ENCODE results near the gene FBXL4.
A peak's percentile ranks its signal among the peaks of the same experiment; 100 is the strongest.

Gene FBXL4

DNA sequence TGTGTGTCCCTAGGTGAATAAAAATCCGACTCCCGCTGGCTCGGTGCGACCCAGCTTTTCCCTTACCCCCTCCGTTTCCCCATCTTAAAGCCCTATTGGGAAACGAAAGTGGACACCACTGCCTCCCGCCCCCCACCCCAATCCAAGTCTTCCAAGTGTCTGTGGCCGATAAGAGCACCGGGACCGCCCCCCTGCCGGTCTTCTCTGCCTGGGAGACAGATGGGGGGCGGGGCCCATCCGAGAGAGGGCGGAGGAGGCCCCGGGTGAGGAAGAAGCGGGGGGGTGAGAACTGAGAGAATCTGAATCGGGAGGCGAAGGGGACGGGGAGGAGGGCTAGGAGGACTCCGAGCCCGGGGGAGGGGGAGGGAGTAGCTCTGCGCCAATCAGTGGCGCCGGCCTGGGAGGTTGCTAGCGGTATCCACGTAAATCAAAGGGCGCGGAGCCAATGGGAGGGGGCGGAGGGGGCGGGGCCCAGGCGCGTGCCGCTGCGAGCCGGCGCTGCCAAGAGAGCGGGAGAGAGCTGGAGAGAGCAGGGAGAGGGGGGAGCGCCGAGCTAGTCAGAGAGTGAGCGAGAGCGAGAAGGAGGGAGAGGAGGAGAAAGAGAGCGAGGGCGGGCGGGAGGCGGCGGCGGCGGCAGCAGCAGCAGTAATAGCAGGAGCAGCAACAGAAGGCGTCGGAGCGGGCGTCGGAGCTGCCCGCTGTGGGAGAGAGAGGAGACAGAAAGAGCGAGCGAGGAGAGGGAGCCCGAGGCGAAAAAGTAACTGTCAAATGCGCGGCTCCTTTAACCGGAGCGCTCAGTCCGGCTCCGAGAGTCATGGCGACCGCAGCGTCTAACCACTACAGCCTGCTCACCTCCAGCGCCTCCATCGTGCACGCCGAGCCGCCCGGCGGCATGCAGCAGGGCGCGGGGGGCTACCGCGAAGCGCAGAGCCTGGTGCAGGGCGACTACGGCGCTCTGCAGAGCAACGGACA, 113.4 kb downstream of the FBXL4 start, which contains the start of gene POU3F2:
Gene POU3F2, plus strand, starts transcription at position 515 of the 972 bp plus-strand sequence. Its CDS starts 300 bp downstream, at position 815.
- TF ChIP-seq, protein P1, sequence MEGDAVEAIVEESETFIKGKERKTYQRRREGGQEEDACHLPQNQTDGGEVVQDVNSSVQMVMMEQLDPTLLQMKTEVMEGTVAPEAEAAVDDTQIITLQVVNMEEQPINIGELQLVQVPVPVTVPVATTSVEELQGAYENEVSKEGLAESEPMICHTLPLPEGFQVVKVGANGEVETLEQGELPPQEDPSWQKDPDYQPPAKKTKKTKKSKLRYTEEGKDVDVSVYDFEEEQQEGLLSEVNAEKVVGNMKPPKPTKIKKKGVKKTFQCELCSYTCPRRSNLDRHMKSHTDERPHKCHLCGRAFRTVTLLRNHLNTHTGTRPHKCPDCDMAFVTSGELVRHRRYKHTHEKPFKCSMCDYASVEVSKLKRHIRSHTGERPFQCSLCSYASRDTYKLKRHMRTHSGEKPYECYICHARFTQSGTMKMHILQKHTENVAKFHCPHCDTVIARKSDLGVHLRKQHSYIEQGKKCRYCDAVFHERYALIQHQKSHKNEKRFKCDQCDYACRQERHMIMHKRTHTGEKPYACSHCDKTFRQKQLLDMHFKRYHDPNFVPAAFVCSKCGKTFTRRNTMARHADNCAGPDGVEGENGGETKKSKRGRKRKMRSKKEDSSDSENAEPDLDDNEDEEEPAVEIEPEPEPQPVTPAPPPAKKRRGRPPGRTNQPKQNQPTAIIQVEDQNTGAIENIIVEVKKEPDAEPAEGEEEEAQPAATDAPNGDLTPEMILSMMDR (IDR thresholded peaks at IDR 0.05), result no peak

DNA sequence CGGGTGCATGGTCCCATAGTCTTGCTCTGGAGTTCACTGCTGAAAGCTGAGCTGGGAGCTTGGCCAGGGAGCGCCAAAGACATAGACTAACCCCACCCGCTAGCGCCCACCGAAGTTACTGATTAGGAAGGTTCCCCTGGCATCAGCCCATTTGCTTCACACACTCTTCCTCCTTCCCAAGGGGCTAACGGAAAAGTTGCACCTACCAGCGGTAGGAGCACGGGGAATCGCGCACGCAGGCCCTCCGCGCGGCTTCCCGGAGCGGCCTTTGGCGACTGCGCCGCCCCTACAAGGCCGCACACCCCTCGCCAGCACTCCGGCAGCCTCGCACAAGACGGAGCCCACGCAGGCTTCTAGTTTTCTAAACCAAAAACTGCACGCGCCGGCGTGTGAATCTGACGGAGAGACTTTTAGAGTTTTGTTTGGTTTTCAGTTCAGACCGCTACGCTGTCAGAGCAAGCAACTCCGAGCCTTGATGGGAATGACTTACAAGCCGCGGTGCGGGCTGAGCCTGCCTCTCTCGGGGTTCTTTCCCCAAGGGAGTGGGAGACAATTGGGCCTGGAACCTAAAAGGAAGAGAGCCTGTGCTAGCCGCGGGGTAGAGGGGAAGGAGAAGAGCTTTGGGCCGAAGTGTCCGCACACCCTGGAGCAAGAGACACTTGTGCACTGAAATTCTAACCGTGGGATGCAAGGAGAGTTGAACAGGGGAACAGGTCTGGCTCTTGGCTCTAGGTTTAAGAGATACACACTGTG, 114.3 kb downstream of the FBXL4 start:
- Histone ChIP-seq H3K36me3 (no peaks in the 10 kb centered on the region), H3K4me3 (peak overlapping the region; percentile 56 to 68), H3K27ac (peak overlapping the region; percentile 41 to 48), H3K27me3 (peaks cover 7 to 77% of the 10 kb centered on the region in 2 donors), H3K4me1 (peaks cover 0 to 53% (median 43%) of the 10 kb centered on the region in 4 donors), H3K9me3 (no peaks in the 10 kb centered on the region)
- TF ChIP-seq, protein P1 (IDR thresholded peaks at IDR 0.05), result no peak
- DNase-seq, result no peak
- intact Hi-C loops (cut with DNase I; ENCODE audit: low total_unique reads), result no loop called here

More for the DNA sequence above, 113.4 kb downstream of the FBXL4 start, which contains the start of gene POU3F2:
- Histone ChIP-seq H3K36me3 (no peaks in the 10 kb centered on the region), H3K4me1 (peaks cover 0 to 52% (median 43%) of the 10 kb centered on the region in 4 donors), H3K4me3 (peak within 1 kb of the TSS; percentile 56 to 68), H3K27ac (peak within 1 kb of the TSS; percentile 41 to 48), H3K9me3 (no peaks in the 10 kb centered on the region), H3K27me3 (peaks cover 7 to 77% of the 10 kb centered on the region in 2 donors)
- DNase-seq, result peak; percentile 48 to 81
- intact Hi-C loops (cut with DNase I; ENCODE audit: low total_unique reads), result no loop called here

DNA sequence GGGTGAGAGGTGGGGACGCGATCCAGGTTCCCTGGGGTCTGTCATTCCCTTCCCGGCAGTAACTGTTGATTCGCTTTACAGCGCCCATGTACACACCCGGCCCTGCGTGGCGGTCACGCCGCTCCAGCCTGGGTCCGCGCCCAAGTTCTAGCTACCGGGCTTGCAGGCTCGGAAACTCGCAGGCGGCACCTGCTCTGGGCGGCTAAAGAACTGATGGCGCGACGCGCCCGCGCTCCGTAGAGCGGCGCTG, 114.8 kb downstream of the FBXL4 start:
- H3K27ac ChIP-seq, result no peak overlapping the region
- TF ChIP-seq, protein P1 (IDR thresholded peaks at IDR 0.05), result no peak
- H3K4me1 ChIP-seq, result peaks cover 0 to 58% (median 44%) of the 10 kb centered on the region in 4 donors
- no peaks in the 10 kb centered on the region for H3K36me3 ChIP-seq
- peaks cover 7 to 77% of the 10 kb centered on the region in 2 donors for H3K27me3 ChIP-seq
- intact Hi-C loops (cut with DNase I; ENCODE audit: low total_unique reads), result no loop called here
- peak overlapping the region; percentile 56 to 68 for H3K4me3 ChIP-seq
- H3K9me3 ChIP-seq, result no peaks in the 10 kb centered on the region
- DNase-seq, result peak in 1 of 2 donors; percentile 69

DNA sequence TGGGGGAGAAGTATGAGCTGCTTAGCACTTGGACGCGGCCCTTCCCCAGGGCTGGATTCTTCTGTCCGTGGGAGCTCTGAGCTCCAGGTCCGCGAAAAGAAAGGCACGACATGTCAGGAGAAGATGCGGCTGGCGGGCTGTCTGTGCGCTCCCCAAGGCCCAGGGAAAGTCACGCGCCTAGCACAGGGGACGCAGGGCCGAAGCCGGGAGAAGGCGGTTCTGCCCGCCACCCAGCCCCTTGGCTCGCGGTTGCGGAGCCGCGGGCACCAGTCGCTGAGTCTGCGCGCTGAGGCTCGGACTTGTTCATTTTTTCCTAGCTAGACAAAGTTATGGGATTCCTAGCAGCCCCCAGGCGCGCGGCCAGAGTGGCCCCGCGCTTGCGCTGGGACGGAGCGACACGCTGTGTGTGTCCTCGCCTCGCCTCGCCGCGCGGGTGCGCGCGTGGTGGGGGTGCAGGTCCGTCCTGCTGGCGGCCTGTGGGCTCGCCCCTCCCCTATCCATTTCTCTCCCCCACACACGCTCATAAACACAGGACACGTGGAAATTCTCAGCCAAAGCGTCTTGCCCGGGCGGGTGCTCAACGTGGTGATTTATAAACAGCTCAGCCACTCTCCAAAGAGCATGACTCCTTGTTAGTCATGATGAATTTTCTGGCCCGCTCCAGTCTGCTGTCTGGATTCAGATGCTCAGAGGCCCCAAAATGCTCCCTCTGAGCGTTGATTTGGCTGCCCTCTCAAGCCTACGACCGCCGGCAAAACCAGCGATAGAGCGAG, 115.3 kb downstream of the FBXL4 start:
- no peaks in the 10 kb centered on the region for H3K9me3 ChIP-seq
- peak overlapping the region; percentile 56 to 68 for H3K4me3 ChIP-seq
- no peaks in the 10 kb centered on the region for H3K36me3 ChIP-seq
- peaks cover 3 to 77% of the 10 kb centered on the region in 2 donors for H3K27me3 ChIP-seq
- TF ChIP-seq, protein P1 (IDR thresholded peaks at IDR 0.05), result no peak
- no peak overlapping the region for H3K27ac ChIP-seq
- H3K4me1 ChIP-seq, result peaks cover 0 to 63% (median 48%) of the 10 kb centered on the region in 4 donors
- intact Hi-C loops (cut with DNase I; ENCODE audit: low total_unique reads), result no loop called here
- peak in 1 of 2 donors; percentile 65 for DNase-seq

DNA sequence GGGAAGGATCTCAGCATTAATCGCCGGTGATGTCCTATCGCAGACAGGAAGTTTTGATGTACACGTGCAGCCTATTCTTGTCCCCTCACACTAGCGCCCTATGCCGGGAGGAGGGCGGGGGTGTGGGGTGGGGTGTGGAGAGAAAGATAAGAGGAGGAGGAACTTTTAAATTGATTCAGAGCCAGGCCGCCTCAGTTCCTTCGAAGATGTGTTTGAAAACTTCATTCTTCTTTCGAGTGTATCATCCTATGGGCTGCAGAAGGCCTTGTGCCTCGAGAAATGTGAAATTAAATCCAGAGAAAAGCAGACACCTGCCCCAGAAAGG, 115.8 kb downstream of the FBXL4 start:
- TF ChIP-seq, protein P1 (IDR thresholded peaks at IDR 0.05), result no peak
- Histone ChIP-seq H3K36me3 (no peaks in the 10 kb centered on the region), H3K4me1 (peaks cover 0 to 67% (median 50%) of the 10 kb centered on the region in 4 donors), H3K27me3 (peaks cover 0 to 77% of the 10 kb centered on the region in 2 donors), H3K9me3 (no peaks in the 10 kb centered on the region), H3K27ac (no peak overlapping the region), H3K4me3 (peak overlapping the region in 1 of 2 donors; percentile 68)
- no peak for DNase-seq
- intact Hi-C loops (cut with DNase I; ENCODE audit: low total_unique reads), result no loop called here
